IMR-90 (cell line): ENCODE results near the gene ARNT2. TPM values are rescaled to one million over a fixed set of nuclear protein-coding genes. Genes with fewer than 3 reads are reported as not detected.
A peak's percentile ranks its signal among the peaks of the same experiment; 100 is the strongest.

Experiments
- ATAC-seq: fragments of 200-7000 bp; cut with Tn5 transposase; 2 replicates; pipeline ENCODE4 v1.9.1; 2020; ENCODE audit warnings: low read depth, mild to moderate bottlenecking, moderate library complexity
- BruUV-seq: library from RNA; stranded (reverse); fragments of 400-500 nt; replicated peaks from 2 replicates; lab custom pipeline; 2021; lab: Mats Ljungman, UMichigan
- CTCF ChIA-PET: fragments of 300-600 bp; formaldehyde crosslinking; extraction: SDS; loops from one replicate; lab custom pipeline; 2021; ENCODE audit warnings: antibody characterized with exemption; lab: Yijun Ruan, JAX
- POLR2A ChIA-PET: fragments of 300-600 bp; sonication (Branson Sonifier 250); formaldehyde crosslinking; loops from one replicate; lab custom pipeline; 2022; ENCODE audit warnings: antibody characterized with exemption; ENCODE audit not compliant: unreplicated experiment; lab: Charles Lee
- DNase-seq: peaks from one replicate; pipeline ENCODE4 v3.0.0; 2013
- H2AFZ ChIP-seq: replicated peaks from 2 replicates; pipeline ENCODE3; 2013; ENCODE audit warnings: low read length, mild to moderate bottlenecking; ENCODE audit not compliant: poor library complexity
- H2AK5ac ChIP-seq: 2 replicates; pipeline ENCODE4 v1.6.1; 2013; ENCODE audit warnings: low read depth, low read length, inconsistent platforms
- H2AK9ac ChIP-seq: replicated peaks from 2 replicates; pipeline ENCODE3; 2013; ENCODE audit warnings: mild to moderate bottlenecking, low read depth, low read length, moderate library complexity; ENCODE audit not compliant: poor library complexity
- H2BK120ac ChIP-seq: 2 replicates; pipeline ENCODE4 v1.6.1; 2013; ENCODE audit warnings: low read depth, low read length, inconsistent platforms
- H2BK15ac ChIP-seq: 3 replicates; pipeline ENCODE4 v1.6.1; 2013; ENCODE audit warnings: low read depth, low read length, inconsistent platforms
- H2BK20ac ChIP-seq: 2 replicates; pipeline ENCODE4 v1.6.1; 2013; ENCODE audit warnings: low read depth, mild to moderate bottlenecking, inconsistent platforms, low read length, moderate library complexity
- H2BK5ac ChIP-seq: 2 replicates; pipeline ENCODE4 v1.6.1; 2013; ENCODE audit warnings: mild to moderate bottlenecking, low read depth, low read length, inconsistent platforms; ENCODE audit not compliant: poor library complexity, severe bottlenecking
- H3K14ac ChIP-seq: replicated peaks from 2 replicates; pipeline ENCODE4 v1.6.1; 2013; ENCODE audit warnings: low read depth, low read length, inconsistent platforms
- H3K18ac ChIP-seq: 2 replicates; pipeline ENCODE4 v1.6.1; 2013; ENCODE audit warnings: low read depth, low read length, control low read depth
- H3K23ac ChIP-seq: 2 replicates; pipeline ENCODE4 v1.6.1; 2013; ENCODE audit warnings: low read depth, low read length, inconsistent platforms
- H3K27ac ChIP-seq: 2 replicates; pipeline ENCODE4 v1.5.1; 2013; ENCODE audit warnings: mild to moderate bottlenecking, control low read depth, low read length; ENCODE audit not compliant: insufficient read depth
- H3K27me3 ChIP-seq: 2 replicates; pipeline ENCODE4 v1.6.1; 2013; ENCODE audit warnings: low read length; ENCODE audit not compliant: control insufficient read depth, insufficient read depth
- H3K36me3 ChIP-seq: 2 replicates; pipeline ENCODE4 v1.6.1; 2013; ENCODE audit warnings: low read length, mixed read lengths; ENCODE audit not compliant: control insufficient read depth, insufficient read depth
- H3K4ac ChIP-seq: 2 replicates; pipeline ENCODE4 v1.6.1; 2013; ENCODE audit warnings: low read depth, low read length, inconsistent platforms
- H3K4me1 ChIP-seq: 2 replicates; pipeline ENCODE4 v1.6.1; 2013; ENCODE audit warnings: low read length, mixed read lengths; ENCODE audit not compliant: control insufficient read depth, insufficient read depth
- H3K4me2 ChIP-seq: 2 replicates; pipeline ENCODE4 v1.6.1; 2013; ENCODE audit warnings: low read depth, mild to moderate bottlenecking, control low read depth, low read length, moderate library complexity
- H3K4me3 ChIP-seq: 2 replicates; pipeline ENCODE4 v1.5.1; 2013; ENCODE audit warnings: low read depth, mild to moderate bottlenecking, control low read depth, low read length, moderate library complexity; ENCODE audit not compliant: insufficient read depth
- H3K56ac ChIP-seq: 2 replicates; pipeline ENCODE4 v1.6.1; 2013; ENCODE audit warnings: low read length, inconsistent platforms; ENCODE audit not compliant: insufficient read depth; ENCODE audit errors: extremely low read depth
- H3K79me1 ChIP-seq, 2 experiments: 2 replicates each; pipeline ENCODE4 v1.6.1; 2013; ENCODE audit warnings: low read length in 2 of 2, inconsistent platforms in 1 of 2, low read depth in 1 of 2
- H3K9ac ChIP-seq: 2 replicates; pipeline ENCODE4 v1.6.1; 2013; ENCODE audit warnings: low read depth, low read length, control low read depth
- H3K9me1 ChIP-seq: 2 replicates; pipeline ENCODE4 v1.6.1; 2013; ENCODE audit warnings: low read length, inconsistent platforms; ENCODE audit not compliant: insufficient read depth
- H3K9me3 ChIP-seq: 2 replicates; pipeline ENCODE4 v1.6.1; 2013; ENCODE audit warnings: low read length; ENCODE audit not compliant: control insufficient read depth, insufficient read depth
- H4K20me1 ChIP-seq: 2 replicates; pipeline ENCODE4 v1.6.1; 2013; ENCODE audit warnings: low read length, inconsistent platforms; ENCODE audit not compliant: insufficient read depth
- H4K5ac ChIP-seq: 2 replicates; pipeline ENCODE4 v1.6.1; 2013; ENCODE audit warnings: mild to moderate bottlenecking, low read depth, low read length, control low read depth
- H4K8ac ChIP-seq, 2 experiments: 2 replicates each; pipeline ENCODE4 v1.6.1; 2013; ENCODE audit warnings: low read depth in 2 of 2, low read length in 2 of 2, control low read depth in 1 of 2, inconsistent platforms in 1 of 2
- H4K91ac ChIP-seq: 2 replicates; pipeline ENCODE4 v1.6.1; 2013; ENCODE audit warnings: low read depth, low read length, inconsistent platforms; ENCODE audit not compliant: insufficient read depth
- CEBPB ChIP-seq: IDR thresholded peaks from 2 replicates; pipeline ENCODE4 v1.6.1; 2012; ENCODE audit warnings: low read depth, low read length, improper control_type of control experiment
- CTCF ChIP-seq: conservative IDR thresholded peaks from 2 replicates; pipeline ENCODE4 v1.5.1; 2012; ENCODE audit warnings: mild to moderate bottlenecking, low read depth, low read length, improper control_type of control experiment
- ELK1 ChIP-seq: fragments of 150-350 bp; IDR thresholded peaks from 2 replicates; pipeline ENCODE4 v1.6.1; 2016; ENCODE audit warnings: low read depth, mild to moderate bottlenecking, low read length, moderate library complexity, borderline replicate concordance
- MAFK ChIP-seq: IDR thresholded peaks from 2 replicates; pipeline ENCODE4 v1.6.1; 2012; ENCODE audit warnings: low read depth, low read length, improper control_type of control experiment
- MAZ ChIP-seq: IDR thresholded peaks from 2 replicates; pipeline ENCODE4 v1.6.1; 2012; ENCODE audit warnings: low read depth, mild to moderate bottlenecking, low read length, improper control_type of control experiment, moderate library complexity, borderline replicate concordance
- MXI1 ChIP-seq: IDR thresholded peaks from 2 replicates; pipeline ENCODE4 v1.6.1; 2012; ENCODE audit warnings: low read depth, mild to moderate bottlenecking, low read length, moderate library complexity, borderline replicate concordance
- RAD21 ChIP-seq: IDR thresholded peaks from 2 replicates; pipeline ENCODE4 v1.6.1; 2012; ENCODE audit warnings: low read length, improper control_type of control experiment
- WGBS, 2 experiments: methylation state at CpG; one replicate each; pipeline versions ENCODE4 v1.1.5 to v1.1.7; 2013; ENCODE audit warnings: missing lambda C conversion rate in 2 of 2; ENCODE audit not compliant: insufficient read length in 1 of 2; ENCODE audit errors: extremely low coverage in 2 of 2; 5-methylcytosine and 5-hydroxymethylcytosine counted together
- dilution Hi-C: fragments of 300-500 bp; cut with HindIII; formaldehyde crosslinking; loops from one replicate; pipeline ENCODE4 v1.14.3; 2018; ENCODE audit warnings: low sequenced_read_pairs; ENCODE audit not compliant: unreplicated experiment
- in situ Hi-C: fragments of 300-500 bp; cut with MboI; formaldehyde crosslinking; loops from 3 replicates; pipeline ENCODE4 v1.14.3; 2019; ENCODE audit warnings: low sequenced_read_pairs, inconsistent platforms, mixed read lengths
- intact Hi-C: fragments of 100-400 bp; cut with micrococcal nuclease; formaldehyde crosslinking; loops from 2 replicates; pipeline ENCODE4 v1.10.0; 2022
- polyA plus RNA-seq, 3 experiments: library from polyadenylated mRNA; depleted of rRNA; stranded (reverse); fragments of >200 nt; gene quantifications; 2 replicates each; pipeline ENCODE4 v1.2.3, GENCODE V29; 2012; ENCODE audit warnings: low replicate concordance in 1 of 3
- total RNA-seq: library from RNA; depleted of rRNA; stranded (reverse); fragments of >200 nt; gene quantifications from 2 replicates; pipeline ENCODE4 v1.2.3, GENCODE V29; 2012

Gene ARNT2
- total and polyA plus RNA-seq, 2 of the 4 experiments (the other 2 are of a cell fraction), result 18.2 to 19.0 TPM

GRCh38 chr15:80501476-80501875, 97.3 kb downstream of the ARNT2 start:
- 100% methylated on average over 2 of the region's 8 CpGs; no CpG with 5 or more reads in 1 of the 2 experiments for WGBS, 2 experiments
- Histone ChIP-seq H3K9ac (no peak overlapping the region), H3K9me3 (peaks cover 6% of the 10 kb centered on the region; the same call in 1 of the 2 replicates), H2AK5ac (peak overlapping the region; percentile 92), H3K4ac (peak overlapping the region; percentile 90), H3K23ac (peak overlapping the region; percentile 23), H3K27ac (peak overlapping the region; percentile 63), H2AK9ac (no peak overlapping the region), H3K14ac (peak overlapping the region; percentile 74), H3K18ac (peak overlapping the region; percentile 87), H3K79me1 (peaks cover 12 to 45% of the 10 kb centered on the region in 2 experiments; a peak in 3 of 4 replicates), H3K36me3 (peaks cover 7% of the 10 kb centered on the region; the same call in 1 of the 2 replicates), H2BK5ac (peak overlapping the region; percentile 87), H4K5ac (peak overlapping the region; percentile 81), H4K20me1 (no peaks in the 10 kb centered on the region), H4K8ac (peak overlapping the region; percentile 77 to 85), H3K27me3 (no peaks in the 10 kb centered on the region), H3K9me1 (peaks cover 24% of the 10 kb centered on the region), H3K56ac (no peak overlapping the region; the same call in 1 of the 2 replicates), H4K91ac (peak overlapping the region; percentile 96), H2AFZ (peak overlapping the region; percentile 40), H2BK120ac (peak overlapping the region; percentile 97), H3K4me1 (peaks cover 14% of the 10 kb centered on the region), H2BK15ac (peak overlapping the region; percentile 97), H2BK20ac (peak overlapping the region; percentile 96), H3K4me2 (no peak overlapping the region), H3K4me3 (no peak overlapping the region)
- no peak for ATAC-seq
- DNase-seq, result no peak
- in situ Hi-C loops (no loop called here), dilution Hi-C loops (no loop called here), intact Hi-C loops (no loop called here)
- CTCF ChIA-PET, result no interaction called here
- POLR2A ChIA-PET, result interaction anchor here (1.0 kb wide), 1 partner anchor 18 kb away, joined by 3 read pairs; no protein-coding TSS in a partner anchor
- no peak for TF ChIP-seq CEBPB
- TF ChIP-seq MAZ, result no peak
- TF ChIP-seq CTCF, result no peak
- TF ChIP-seq MAFK, result no peak
- TF ChIP-seq RAD21, result no peak
- TF ChIP-seq ELK1, result no peak
- TF ChIP-seq MXI1, result no peak
- no TSS peak for BruUV-seq
